ENCODE results near the gene RBFOX2.

The RBFOX2 gene

GRCh38 chr22:35971456-35972119, 57.0 kb downstream of the RBFOX2 start:
- DNase-seq (ENCODE audit: low read depth): no peak

GRCh38 chr22:35970616-35971455, 57.8 kb downstream of the RBFOX2 start:
- DNase-seq (ENCODE audit: low read depth): no peak

- no peak for DNase-seq (ENCODE audit: low read depth)
These were observed 61.6 kb downstream of the RBFOX2 start for GRCh38 chr22:35967046-35967397.

GRCh38 chr22:35966314-35967045, 62.1 kb downstream of the RBFOX2 start:
- no peak for DNase-seq (ENCODE audit: low read depth)

- DNase-seq (ENCODE audit: low read depth): no peak
These were observed 65.3 kb downstream of the RBFOX2 start for GRCh38 chr22:35963237-35963810.

GRCh38 chr22:35961480-35962295, 66.9 kb downstream of the RBFOX2 start:
- no peak for DNase-seq (ENCODE audit: low read depth)

GRCh38 chr22:35960854-35961253, 67.8 kb downstream of the RBFOX2 start:
- no peak for DNase-seq (ENCODE audit: low read depth)

GRCh38 chr22:35959121-35959800, 69.4 kb downstream of the RBFOX2 start:
- no peak for DNase-seq (ENCODE audit: low read depth)

GRCh38 chr22:35958334-35958733, 70.3 kb downstream of the RBFOX2 start:
- DNase-seq (ENCODE audit: low read depth): no peak

- no peak for DNase-seq (ENCODE audit: low read depth)
These were observed 71.0 kb downstream of the RBFOX2 start for GRCh38 chr22:35957589-35957988.

GRCh38 chr22:35956850-35957249, 71.8 kb downstream of the RBFOX2 start:
- no peak for DNase-seq (ENCODE audit: low read depth)

- no peak for DNase-seq (ENCODE audit: low read depth)
These were observed 73.1 kb downstream of the RBFOX2 start for GRCh38 chr22:35955546-35955945.

- DNase-seq (ENCODE audit: low read depth): no peak
These were observed 76.0 kb downstream of the RBFOX2 start for GRCh38 chr22:35952576-35952975.

- DNase-seq (ENCODE audit: low read depth): no peak
These were observed 78.4 kb downstream of the RBFOX2 start for GRCh38 chr22:35950262-35950661.

- DNase-seq (ENCODE audit: low read depth): no peak
These were observed 79.4 kb downstream of the RBFOX2 start for GRCh38 chr22:35949243-35949642.

- no peak for DNase-seq (ENCODE audit: low read depth)
These were observed 80.7 kb downstream of the RBFOX2 start for GRCh38 chr22:35947794-35948425.

- no peak for DNase-seq (ENCODE audit: low read depth)
These were observed 84.2 kb downstream of the RBFOX2 start for GRCh38 chr22:35944458-35944857.

GRCh38 chr22:35940166-35940565, 88.5 kb downstream of the RBFOX2 start:
- DNase-seq (ENCODE audit: low read depth): no peak

- DNase-seq (ENCODE audit: low read depth): no peak
These were observed 90.4 kb downstream of the RBFOX2 start for GRCh38 chr22:35938226-35938625.

GRCh38 chr22:35930933-35931332, 97.7 kb downstream of the RBFOX2 start:
- peak; percentile 11 for DNase-seq (ENCODE audit: low read depth)
